ENCODE results near the gene B3GNT5. TPM values are rescaled to one million over a fixed set of nuclear protein-coding genes. Genes with fewer than 3 reads are reported as not detected.

The B3GNT5 gene
- total and polyA plus RNA-seq, 10 of the 15 experiments (the other 5 are each of a cell fraction or from before 2014, with no cell fraction given): 0.24 to 1.1 (median 0.48) TPM

- TF ChIP-seq, protein P1, sequence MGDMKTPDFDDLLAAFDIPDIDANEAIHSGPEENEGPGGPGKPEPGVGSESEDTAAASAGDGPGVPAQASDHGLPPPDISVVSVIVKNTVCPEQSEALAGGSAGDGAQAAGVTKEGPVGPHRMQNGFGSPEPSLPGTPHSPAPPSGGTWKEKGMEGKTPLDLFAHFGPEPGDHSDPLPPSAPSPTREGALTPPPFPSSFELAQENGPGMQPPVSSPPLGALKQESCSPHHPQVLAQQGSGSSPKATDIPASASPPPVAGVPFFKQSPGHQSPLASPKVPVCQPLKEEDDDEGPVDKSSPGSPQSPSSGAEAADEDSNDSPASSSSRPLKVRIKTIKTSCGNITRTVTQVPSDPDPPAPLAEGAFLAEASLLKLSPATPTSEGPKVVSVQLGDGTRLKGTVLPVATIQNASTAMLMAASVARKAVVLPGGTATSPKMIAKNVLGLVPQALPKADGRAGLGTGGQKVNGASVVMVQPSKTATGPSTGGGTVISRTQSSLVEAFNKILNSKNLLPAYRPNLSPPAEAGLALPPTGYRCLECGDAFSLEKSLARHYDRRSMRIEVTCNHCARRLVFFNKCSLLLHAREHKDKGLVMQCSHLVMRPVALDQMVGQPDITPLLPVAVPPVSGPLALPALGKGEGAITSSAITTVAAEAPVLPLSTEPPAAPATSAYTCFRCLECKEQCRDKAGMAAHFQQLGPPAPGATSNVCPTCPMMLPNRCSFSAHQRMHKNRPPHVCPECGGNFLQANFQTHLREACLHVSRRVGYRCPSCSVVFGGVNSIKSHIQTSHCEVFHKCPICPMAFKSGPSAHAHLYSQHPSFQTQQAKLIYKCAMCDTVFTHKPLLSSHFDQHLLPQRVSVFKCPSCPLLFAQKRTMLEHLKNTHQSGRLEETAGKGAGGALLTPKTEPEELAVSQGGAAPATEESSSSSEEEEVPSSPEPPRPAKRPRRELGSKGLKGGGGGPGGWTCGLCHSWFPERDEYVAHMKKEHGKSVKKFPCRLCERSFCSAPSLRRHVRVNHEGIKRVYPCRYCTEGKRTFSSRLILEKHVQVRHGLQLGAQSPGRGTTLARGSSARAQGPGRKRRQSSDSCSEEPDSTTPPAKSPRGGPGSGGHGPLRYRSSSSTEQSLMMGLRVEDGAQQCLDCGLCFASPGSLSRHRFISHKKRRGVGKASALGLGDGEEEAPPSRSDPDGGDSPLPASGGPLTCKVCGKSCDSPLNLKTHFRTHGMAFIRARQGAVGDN (IDR thresholded peaks at IDR 0.05): no peak
Observed at GRCh38 chr3:183212565-183212964, 40.5 kb upstream of the B3GNT5 start (continued).

GRCh38 chr3:183213415-183214276 is 39.4 kb upstream of the B3GNT5 start:
- no peaks in the 10 kb centered on the region for H3K79me2 ChIP-seq (ENCODE audit: control insufficient read depth, insufficient read depth, low read length)
- H2AFZ ChIP-seq (ENCODE audit: control insufficient read depth, low read depth, low read length): no peak overlapping the region
- H4K20me1 ChIP-seq (ENCODE audit: control insufficient read depth, insufficient read depth): no peaks in the 10 kb centered on the region
- 61% methylated on average over 3 of the region's 3 CpGs for WGBS (ENCODE audit: insufficient coverage, insufficient replicate concordance, low lambda C conversion rate, missing lambda C conversion rate)
- no peak overlapping the region for H3K4me3 ChIP-seq
- H3K4me1 ChIP-seq (ENCODE audit: control insufficient read depth, insufficient read depth, low read length): no peaks in the 10 kb centered on the region
- H3K36me3 ChIP-seq (ENCODE audit: control insufficient read depth in 2 of 2, insufficient read depth in 2 of 2, low read length in 1 of 2): no peaks in the 10 kb centered on the region
- POLR2A ChIA-PET: interaction anchor here (0.7 kb wide), 1 partner anchor 88 kb away, joined by 3 read pairs; no protein-coding TSS in a partner anchor
- no TSS peak for BruUV-seq (replicated peaks)
- no peak for DNase-seq (ENCODE audit: low read depth, low spot score)
- H3K4me2 ChIP-seq (ENCODE audit: control insufficient read depth, insufficient read depth): no peak overlapping the region
- no peak for FAIRE-seq
- SMC1A ChIA-PET (ENCODE audit: uncharacterized antibody, unreplicated experiment): interaction anchor here (0.7 to 1.3 kb wide), 6 partner anchors 12 to 169 kb away, joined by 3 read pairs; no protein-coding TSS in a partner anchor
- RAD21 ChIA-PET (ENCODE audit: unreplicated experiment): interaction anchor here (0.8 to 2.3 kb wide), 3 partner anchors 28 to 168 kb away, joined by 3 to 11 read pairs (median 8); no protein-coding TSS in a partner anchor
- H3K9ac ChIP-seq (ENCODE audit: control insufficient read depth, insufficient read depth, low read length): no peak overlapping the region
- CTCF ChIA-PET: interaction anchor here (0.9 to 1.8 kb wide), 3 partner anchors 23 to 72 kb away, joined by 3 to 4 read pairs (median 3); no protein-coding TSS in a partner anchor
- intact Hi-C loops (cut with micrococcal nuclease; ENCODE audit: unreplicated experiment): no loop called here
- H3K27me3 ChIP-seq (replicated peaks in 1 of 2; ENCODE audit: control insufficient read depth in 2 of 2, insufficient read depth in 2 of 2, low read length in 1 of 2): 0 out of 4 replicates have a peak, but pooled peaks cover 0 to 3% of the 10 kb centered on the region in 2 experiments
- TF ChIP-seq, protein P2, sequence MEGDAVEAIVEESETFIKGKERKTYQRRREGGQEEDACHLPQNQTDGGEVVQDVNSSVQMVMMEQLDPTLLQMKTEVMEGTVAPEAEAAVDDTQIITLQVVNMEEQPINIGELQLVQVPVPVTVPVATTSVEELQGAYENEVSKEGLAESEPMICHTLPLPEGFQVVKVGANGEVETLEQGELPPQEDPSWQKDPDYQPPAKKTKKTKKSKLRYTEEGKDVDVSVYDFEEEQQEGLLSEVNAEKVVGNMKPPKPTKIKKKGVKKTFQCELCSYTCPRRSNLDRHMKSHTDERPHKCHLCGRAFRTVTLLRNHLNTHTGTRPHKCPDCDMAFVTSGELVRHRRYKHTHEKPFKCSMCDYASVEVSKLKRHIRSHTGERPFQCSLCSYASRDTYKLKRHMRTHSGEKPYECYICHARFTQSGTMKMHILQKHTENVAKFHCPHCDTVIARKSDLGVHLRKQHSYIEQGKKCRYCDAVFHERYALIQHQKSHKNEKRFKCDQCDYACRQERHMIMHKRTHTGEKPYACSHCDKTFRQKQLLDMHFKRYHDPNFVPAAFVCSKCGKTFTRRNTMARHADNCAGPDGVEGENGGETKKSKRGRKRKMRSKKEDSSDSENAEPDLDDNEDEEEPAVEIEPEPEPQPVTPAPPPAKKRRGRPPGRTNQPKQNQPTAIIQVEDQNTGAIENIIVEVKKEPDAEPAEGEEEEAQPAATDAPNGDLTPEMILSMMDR (IDR thresholded peaks at IDR 0.05 in 2 of 3, conservative IDR thresholded peaks at IDR 0.05 in 1 of 3; ENCODE audit: control insufficient read depth in 2 of 3, extremely low read depth in 1 of 3, insufficient read depth in 1 of 3, low read depth in 3 of 3, low read length in 3 of 3): no peak
- no peak for TF ChIP-seq MEF2B (IDR thresholded peaks at IDR 0.05; ENCODE audit: partially characterized antibody, poor library complexity, severe bottlenecking)
- no peak for TF ChIP-seq MYB (IDR thresholded peaks at IDR 0.05; ENCODE audit: borderline replicate concordance, low read depth, low read length)
- TF ChIP-seq HDAC2 (IDR thresholded peaks at IDR 0.05): no peak
- TF ChIP-seq POLR2AphosphoS5 (IDR thresholded peaks at IDR 0.05; ENCODE audit: low read length): no peak
- TF ChIP-seq, protein P3, sequence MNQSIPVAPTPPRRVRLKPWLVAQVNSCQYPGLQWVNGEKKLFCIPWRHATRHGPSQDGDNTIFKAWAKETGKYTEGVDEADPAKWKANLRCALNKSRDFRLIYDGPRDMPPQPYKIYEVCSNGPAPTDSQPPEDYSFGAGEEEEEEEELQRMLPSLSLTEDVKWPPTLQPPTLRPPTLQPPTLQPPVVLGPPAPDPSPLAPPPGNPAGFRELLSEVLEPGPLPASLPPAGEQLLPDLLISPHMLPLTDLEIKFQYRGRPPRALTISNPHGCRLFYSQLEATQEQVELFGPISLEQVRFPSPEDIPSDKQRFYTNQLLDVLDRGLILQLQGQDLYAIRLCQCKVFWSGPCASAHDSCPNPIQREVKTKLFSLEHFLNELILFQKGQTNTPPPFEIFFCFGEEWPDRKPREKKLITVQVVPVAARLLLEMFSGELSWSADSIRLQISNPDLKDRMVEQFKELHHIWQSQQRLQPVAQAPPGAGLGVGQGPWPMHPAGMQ (IDR thresholded peaks at IDR 0.05; ENCODE audit: borderline replicate concordance): no peak
- TF ChIP-seq WRNIP1 (IDR thresholded peaks at IDR 0.05; ENCODE audit: borderline replicate concordance, low read depth, low read length): no peak
- H3K27ac ChIP-seq (ENCODE audit: control insufficient read depth, insufficient read depth): no peak overlapping the region
- in situ Hi-C loops (cut with MboI): no loop called here
- 0 out of 3 replicates have a peak, but pooled peaks have one; percentile 15 for ATAC-seq
- no peaks in the 10 kb centered on the region; the same call in 2 of the 3 replicates for H3K9me3 ChIP-seq (replicated peaks; ENCODE audit: control insufficient read depth, insufficient read depth, low read length)
